ENCODE data around the gene TUBB6. TPM values are rescaled to one million over a fixed set of nuclear protein-coding genes. Genes with fewer than 3 reads are reported as not detected.

The TUBB6 gene
- total RNA-seq, 1 donor from 2014 or later = 301 TPM

DNA sequence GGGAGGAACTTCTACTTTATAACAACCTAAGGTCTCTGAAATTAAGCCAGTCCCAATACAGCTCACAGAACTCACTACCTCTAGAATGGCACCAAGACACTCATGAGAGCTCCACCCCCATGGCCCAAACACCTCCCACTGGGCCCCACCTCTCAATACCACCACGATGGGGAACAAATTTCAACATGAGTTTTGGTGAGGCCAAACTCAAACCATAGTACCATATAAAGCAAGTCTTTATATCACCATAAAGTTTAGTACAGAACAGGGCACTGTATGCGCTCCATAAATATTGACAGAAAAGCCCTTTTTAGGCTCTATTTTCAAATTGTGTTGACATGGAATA, 65.7 kb downstream of the TUBB6 start:
- Mint-ChIP-seq H3K4me1 (ENCODE audit: unreplicated experiment) (peaks cover 33% of the 10 kb centered on the region), H3K4me3 (ENCODE audit: unreplicated experiment) (no peak overlapping the region), H3K27me3 (ENCODE audit: unreplicated experiment) (peaks cover 9% of the 10 kb centered on the region), H3K36me3 (ENCODE audit: low read depth, unreplicated experiment) (peaks cover 14% of the 10 kb centered on the region), H3K27ac (ENCODE audit: unreplicated experiment) (peak overlapping the region; percentile 1), H3K9me3 (ENCODE audit: unreplicated experiment) (no peaks in the 10 kb centered on the region)
- TF ChIP-seq, protein P1, sequence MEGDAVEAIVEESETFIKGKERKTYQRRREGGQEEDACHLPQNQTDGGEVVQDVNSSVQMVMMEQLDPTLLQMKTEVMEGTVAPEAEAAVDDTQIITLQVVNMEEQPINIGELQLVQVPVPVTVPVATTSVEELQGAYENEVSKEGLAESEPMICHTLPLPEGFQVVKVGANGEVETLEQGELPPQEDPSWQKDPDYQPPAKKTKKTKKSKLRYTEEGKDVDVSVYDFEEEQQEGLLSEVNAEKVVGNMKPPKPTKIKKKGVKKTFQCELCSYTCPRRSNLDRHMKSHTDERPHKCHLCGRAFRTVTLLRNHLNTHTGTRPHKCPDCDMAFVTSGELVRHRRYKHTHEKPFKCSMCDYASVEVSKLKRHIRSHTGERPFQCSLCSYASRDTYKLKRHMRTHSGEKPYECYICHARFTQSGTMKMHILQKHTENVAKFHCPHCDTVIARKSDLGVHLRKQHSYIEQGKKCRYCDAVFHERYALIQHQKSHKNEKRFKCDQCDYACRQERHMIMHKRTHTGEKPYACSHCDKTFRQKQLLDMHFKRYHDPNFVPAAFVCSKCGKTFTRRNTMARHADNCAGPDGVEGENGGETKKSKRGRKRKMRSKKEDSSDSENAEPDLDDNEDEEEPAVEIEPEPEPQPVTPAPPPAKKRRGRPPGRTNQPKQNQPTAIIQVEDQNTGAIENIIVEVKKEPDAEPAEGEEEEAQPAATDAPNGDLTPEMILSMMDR (IDR thresholded peaks at IDR 0.05; ENCODE audit: unreplicated experiment) = no peak
- DNase-seq (ENCODE audit: low spot score) = no peak

DNA sequence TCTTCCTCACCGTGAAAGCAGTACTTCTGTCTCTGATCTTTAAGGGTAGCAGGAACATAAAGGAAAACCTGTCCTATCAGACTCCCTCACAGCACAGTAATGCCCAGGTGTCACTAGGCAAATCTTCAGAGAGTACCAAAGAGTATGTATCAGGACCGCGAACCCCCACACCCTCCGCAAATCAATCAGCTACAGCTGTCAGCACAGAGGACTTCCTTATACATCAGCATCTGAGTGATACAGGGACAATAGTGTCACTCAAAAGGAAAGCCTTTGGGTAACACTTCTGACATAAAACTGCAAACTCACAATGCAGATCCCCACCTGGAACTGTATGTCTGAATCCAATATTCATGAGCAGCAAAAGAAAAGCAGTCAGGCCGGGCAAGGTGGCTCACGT, 66.4 kb downstream of the TUBB6 start:
- peaks cover 11% of the 10 kb centered on the region for H3K36me3 Mint-ChIP-seq (ENCODE audit: low read depth, unreplicated experiment)

More for the DNA sequence above, 66.4 kb downstream of the TUBB6 start:
- peaks cover 9% of the 10 kb centered on the region for H3K27me3 Mint-ChIP-seq (ENCODE audit: unreplicated experiment)
- H3K9me3 Mint-ChIP-seq (ENCODE audit: unreplicated experiment) = no peaks in the 10 kb centered on the region
- peaks cover 27% of the 10 kb centered on the region for H3K4me1 Mint-ChIP-seq (ENCODE audit: unreplicated experiment)
- TF ChIP-seq, protein P1 (IDR thresholded peaks at IDR 0.05; ENCODE audit: unreplicated experiment) = no peak
- DNase-seq (ENCODE audit: low spot score) = no peak
- H3K27ac Mint-ChIP-seq (ENCODE audit: unreplicated experiment) = no peak overlapping the region
- H3K4me3 Mint-ChIP-seq (ENCODE audit: unreplicated experiment) = peak overlapping the region; percentile 56

Other genes with a start within 250 kb of the TUBB6 start
- gene ANKRD62, start 214.4 kb upstream of the TUBB6 start, total RNA-seq (ENCODE audit: unreplicated experiment) = 0.13 TPM
- gene CIDEA, start 53.9 kb upstream of the TUBB6 start, total RNA-seq (ENCODE audit: unreplicated experiment) = 0.97 TPM
- 47.7 TPM for gene AFG3L2, start 69.0 kb downstream of the TUBB6 start, total RNA-seq (ENCODE audit: unreplicated experiment)
- gene PRELID3A, start 99.7 kb downstream of the TUBB6 start, total RNA-seq (ENCODE audit: unreplicated experiment) = 1.5 TPM

Measured in endothelial cell (in vitro differentiated cells).